BLaER1 treated with 17β-estradiol and CSF1 and Interleukin-3, amounts not matched to agents 10 nM and 100 nM (cell line): ENCODE measurements around the gene BAG2.

ENCODE experiments used
- H3K27ac ChIP-seq, 11 experiments: shearing (Covaris generic); formaldehyde crosslinking; 2 replicates each; pipeline ENCODE4 v1.8.1; 2022
- H3K27me3 ChIP-seq, 11 experiments: shearing (Covaris generic); formaldehyde crosslinking; 2 replicates each; pipeline ENCODE4 v1.8.1; 2022
- H3K36me3 ChIP-seq, 11 experiments: shearing (Covaris generic); formaldehyde crosslinking; 2 replicates each; pipeline ENCODE4 v1.8.1; 2022
- H3K4me1 ChIP-seq, 10 experiments: shearing (Covaris generic); formaldehyde crosslinking; 2 replicates each; pipeline ENCODE4 v1.8.1; 2022
- H3K4me2 ChIP-seq, 11 experiments: shearing (Covaris generic); formaldehyde crosslinking; 2 replicates each; pipeline ENCODE4 v1.8.1; 2022
- H3K4me3 ChIP-seq, 10 experiments: shearing (Covaris generic); formaldehyde crosslinking; 2 replicates each; pipeline ENCODE4 v1.8.1; 2022
- H3K9ac ChIP-seq, 11 experiments: shearing (Covaris generic); formaldehyde crosslinking; 2 replicates each; pipeline ENCODE4 v1.8.1; 2022
- H3K9me3 ChIP-seq, 11 experiments: shearing (Covaris generic); formaldehyde crosslinking; replicated peaks in 1 of 11; 2 replicates each; pipeline ENCODE4 v1.8.1; 2022
- H4K20me1 ChIP-seq, 11 experiments: shearing (Covaris generic); formaldehyde crosslinking; 2 replicates each; pipeline ENCODE4 v1.8.1; 2022
- Cebpa-rat ChIP-seq, 11 experiments: shearing (Covaris generic); IDR thresholded peaks; 2 replicates each; pipeline ENCODE4 v1.8.1; 2022

Gene BAG2

GRCh38 chr6:57222743-57223077 lies 50.6 kb downstream of the BAG2 start:
- no peaks in the 10 kb centered on the region for H4K20me1 ChIP-seq
- peak overlapping the region; percentile 76 to 100 (median 96) for H3K4me3 ChIP-seq
- no peaks in the 10 kb centered on the region for H3K36me3 ChIP-seq
- TF ChIP-seq Cebpa-rat (IDR thresholded peaks at IDR 0.05): no peak
- peak overlapping the region; percentile 61 to 93 (median 85) for H3K4me2 ChIP-seq
- H3K9ac ChIP-seq: peak overlapping the region; percentile 73 to 88 (median 81); a peak in 18 of 22 replicates
- H3K4me1 ChIP-seq: peaks cover 5 to 13% (median 9%) of the 10 kb centered on the region in 10 experiments; a peak in 12 of 20 replicates
- 0 out of 22 replicates have a peak overlapping the region, but pooled peaks of 1 of the 11 experiments have one; percentile 68 for H3K27ac ChIP-seq
- H3K27me3 ChIP-seq: no peaks in the 10 kb centered on the region
- no peaks in the 10 kb centered on the region; a peak in 2 of 22 replicates for H3K9me3 ChIP-seq

- no peak for TF ChIP-seq Cebpa-rat (IDR thresholded peaks at IDR 0.05)
- H3K4me3 ChIP-seq: no peak overlapping the region
- no peaks in the 10 kb centered on the region for H3K36me3 ChIP-seq
- H3K4me1 ChIP-seq: peaks cover 5 to 13% (median 9%) of the 10 kb centered on the region in 10 experiments; a peak in 12 of 20 replicates
- H3K4me2 ChIP-seq: no peak overlapping the region
- no peaks in the 10 kb centered on the region for H3K27me3 ChIP-seq
- H3K27ac ChIP-seq: no peak overlapping the region
- no peak overlapping the region for H3K9ac ChIP-seq
- H4K20me1 ChIP-seq: no peaks in the 10 kb centered on the region
- H3K9me3 ChIP-seq: no peaks in the 10 kb centered on the region; a peak in 2 of 22 replicates
These were observed 52.8 kb downstream of the BAG2 start for GRCh38 chr6:57224769-57225515.

DNA sequence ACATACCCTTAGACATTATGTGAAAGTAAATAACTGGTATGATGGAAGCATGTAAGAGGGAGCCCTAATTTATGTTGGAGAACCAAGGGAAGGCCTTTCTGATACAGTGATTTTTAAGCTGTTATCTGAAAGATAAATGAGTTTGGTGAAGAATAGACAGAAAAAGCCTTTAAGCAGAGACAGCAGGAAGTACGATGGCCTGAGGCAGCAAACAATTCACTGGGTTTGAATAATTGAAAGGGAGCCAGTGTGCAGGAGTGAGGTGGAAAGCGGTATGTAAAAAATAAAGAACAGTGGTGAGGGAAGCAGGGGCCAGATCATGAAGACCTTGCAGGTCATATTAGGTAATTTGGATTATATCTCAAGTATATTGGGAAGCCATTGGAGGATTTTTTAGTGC lies 54.1 kb downstream of the BAG2 start:
- Histone ChIP-seq H3K4me3 (no peak overlapping the region), H3K9me3 (no peaks in the 10 kb centered on the region), H3K27ac (no peak overlapping the region), H3K4me2 (no peak overlapping the region), H3K27me3 (no peaks in the 10 kb centered on the region), H4K20me1 (no peaks in the 10 kb centered on the region), H3K4me1 (peaks cover 4 to 7% (median 6%) of the 10 kb centered on the region in 10 experiments; a peak in 11 of 20 replicates), H3K36me3 (no peaks in the 10 kb centered on the region), H3K9ac (no peak overlapping the region)
- TF ChIP-seq Cebpa-rat (IDR thresholded peaks at IDR 0.05): no peak
